ENCODE measurements around the gene ADIPOQ.
"Not testable (repeated sequence)": the region's sequence is repeated elsewhere in the genome, so short reads cannot be mapped to it uniquely, and the experiment has no call there.

Gene ADIPOQ

DNA sequence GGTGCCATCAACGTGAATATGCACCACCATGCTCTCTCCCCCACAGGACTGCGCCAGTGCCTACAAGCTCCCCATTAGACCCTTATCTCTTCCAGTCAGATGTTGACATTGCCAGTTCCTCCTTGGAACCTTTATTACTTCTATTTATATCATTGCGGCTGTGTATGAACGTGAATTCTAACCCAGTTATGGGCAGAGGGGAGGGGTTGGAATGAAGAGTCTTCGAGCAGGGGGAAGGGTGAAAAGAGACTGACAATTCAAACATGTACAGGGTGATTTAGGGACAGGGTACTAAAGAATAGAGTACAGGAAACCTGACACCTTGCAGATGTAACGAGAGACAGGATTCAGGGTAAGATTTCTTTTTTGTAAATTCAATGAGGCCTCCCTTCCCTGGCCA is 46.1 kb downstream of the ADIPOQ start:
- Histone ChIP-seq H3K4me3 (ENCODE audit: low read length) (no peak overlapping the region), H3K27me3 (replicated peaks; ENCODE audit: control insufficient read depth, insufficient read depth, low read length) (peaks cover 18% of the 10 kb centered on the region), H3K9me3 (ENCODE audit: control insufficient read depth, low read length) (no peaks in the 10 kb centered on the region), H3K9ac (ENCODE audit: low read length) (no peak overlapping the region), H3K4me1 (ENCODE audit: control insufficient read depth, insufficient read depth, low read length) (no peaks in the 10 kb centered on the region), H3K36me3 (ENCODE audit: control insufficient read depth, insufficient read depth, low read length, severe bottlenecking) (no peaks in the 10 kb centered on the region)
- DNase-seq (ENCODE audit: low read depth): no peak

GRCh38 chr3:186889698-186890097 is 47.2 kb downstream of the ADIPOQ start:
- not testable (repeated sequence) for H3K9me3 ChIP-seq (ENCODE audit: control insufficient read depth, low read length); H3K9ac ChIP-seq (ENCODE audit: low read length); DNase-seq (ENCODE audit: low read depth); H3K36me3 ChIP-seq (ENCODE audit: control insufficient read depth, insufficient read depth, low read length, severe bottlenecking); H3K4me1 ChIP-seq (ENCODE audit: control insufficient read depth, insufficient read depth, low read length); H3K4me3 ChIP-seq (ENCODE audit: low read length)
- peaks cover 18% of the 10 kb centered on the region for H3K27me3 ChIP-seq (replicated peaks; ENCODE audit: control insufficient read depth, insufficient read depth, low read length)

DNA sequence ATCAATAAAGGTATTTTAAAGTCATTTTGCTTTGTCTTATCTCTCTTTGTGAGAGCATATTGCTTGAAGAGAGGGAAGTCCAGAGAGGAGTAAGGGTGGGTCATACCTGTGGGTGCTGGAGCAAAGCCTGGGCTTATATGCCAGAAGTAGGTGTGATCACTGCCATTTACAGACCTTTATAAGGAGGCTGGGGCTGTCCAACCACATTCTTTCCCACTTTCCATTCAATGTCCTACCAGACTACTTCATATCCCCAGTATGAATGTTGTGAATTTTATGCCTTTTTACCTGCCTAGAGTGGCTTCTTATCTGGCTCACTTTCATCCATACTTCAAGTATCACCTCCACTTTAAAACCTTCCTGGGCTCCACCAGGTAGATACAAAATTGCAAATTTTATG is 48.4 kb downstream of the ADIPOQ start:
- Histone ChIP-seq H3K36me3 (ENCODE audit: control insufficient read depth, insufficient read depth, low read length, severe bottlenecking) (no peaks in the 10 kb centered on the region), H3K9ac (ENCODE audit: low read length) (no peak overlapping the region), H3K27me3 (replicated peaks; ENCODE audit: control insufficient read depth, insufficient read depth, low read length) (peaks cover 23% of the 10 kb centered on the region), H3K9me3 (ENCODE audit: control insufficient read depth, low read length) (no peaks in the 10 kb centered on the region), H3K4me1 (ENCODE audit: control insufficient read depth, insufficient read depth, low read length) (no peaks in the 10 kb centered on the region), H3K4me3 (ENCODE audit: low read length) (no peak overlapping the region)
- no peak for DNase-seq (ENCODE audit: low read depth)

GRCh38 chr3:186893071-186893470 is 50.6 kb downstream of the ADIPOQ start:
- H3K4me3 ChIP-seq (ENCODE audit: low read length); DNase-seq (ENCODE audit: low read depth); H3K4me1 ChIP-seq (ENCODE audit: control insufficient read depth, insufficient read depth, low read length); H3K9me3 ChIP-seq (ENCODE audit: control insufficient read depth, low read length); H3K9ac ChIP-seq (ENCODE audit: low read length); H3K36me3 ChIP-seq (ENCODE audit: control insufficient read depth, insufficient read depth, low read length, severe bottlenecking): not testable (repeated sequence)
- peaks cover 21% of the 10 kb centered on the region for H3K27me3 ChIP-seq (replicated peaks; ENCODE audit: control insufficient read depth, insufficient read depth, low read length)

- no peaks in the 10 kb centered on the region for H3K9me3 ChIP-seq (ENCODE audit: control insufficient read depth, low read length)
- no peak overlapping the region for H3K4me3 ChIP-seq (ENCODE audit: low read length)
- H3K9ac ChIP-seq (ENCODE audit: low read length): no peak overlapping the region
- peaks cover 13% of the 10 kb centered on the region for H3K27me3 ChIP-seq (replicated peaks; ENCODE audit: control insufficient read depth, insufficient read depth, low read length)
- H3K36me3 ChIP-seq (ENCODE audit: control insufficient read depth, insufficient read depth, low read length, severe bottlenecking): no peaks in the 10 kb centered on the region
- no peaks in the 10 kb centered on the region for H3K4me1 ChIP-seq (ENCODE audit: control insufficient read depth, insufficient read depth, low read length)
- peak; percentile 12 for DNase-seq (ENCODE audit: low read depth)
Observed at GRCh38 chr3:186895406-186895805, 52.9 kb downstream of the ADIPOQ start.

- no peaks in the 10 kb centered on the region for H3K9me3 ChIP-seq (ENCODE audit: control insufficient read depth, low read length)
- no peaks in the 10 kb centered on the region for H3K36me3 ChIP-seq (ENCODE audit: control insufficient read depth, insufficient read depth, low read length, severe bottlenecking)
- DNase-seq (ENCODE audit: low read depth): no peak
- H3K4me3 ChIP-seq (ENCODE audit: low read length): no peak overlapping the region
- H3K9ac ChIP-seq (ENCODE audit: low read length): no peak overlapping the region
- H3K4me1 ChIP-seq (ENCODE audit: control insufficient read depth, insufficient read depth, low read length): no peaks in the 10 kb centered on the region
- H3K27me3 ChIP-seq (replicated peaks; ENCODE audit: control insufficient read depth, insufficient read depth, low read length): peaks cover 12% of the 10 kb centered on the region
Observed at GRCh38 chr3:186896006-186896405, 53.5 kb downstream of the ADIPOQ start.

DNA sequence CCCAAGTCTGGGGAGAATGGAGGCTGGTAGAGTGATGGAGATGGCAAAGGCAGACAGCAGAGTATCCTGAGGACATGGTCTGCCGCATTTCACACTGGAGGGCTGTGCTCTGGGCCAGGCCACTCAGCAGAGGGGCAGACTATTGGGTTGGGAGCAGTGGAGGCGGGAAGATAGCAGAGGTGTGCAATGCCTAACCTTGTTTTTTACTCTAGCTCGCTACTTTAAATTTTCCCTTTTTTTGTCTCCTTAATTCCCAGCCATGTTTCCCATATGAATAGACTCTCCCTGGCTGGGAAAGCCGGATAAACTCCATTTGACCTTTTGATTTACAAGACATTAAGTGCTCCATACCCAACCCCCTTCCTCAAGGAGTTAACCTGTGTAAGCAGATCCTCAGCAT is 54.4 kb downstream of the ADIPOQ start:
- Histone ChIP-seq H3K27me3 (replicated peaks; ENCODE audit: control insufficient read depth, insufficient read depth, low read length) (peaks cover 9% of the 10 kb centered on the region), H3K4me3 (ENCODE audit: low read length) (no peak overlapping the region), H3K9me3 (ENCODE audit: control insufficient read depth, low read length) (no peaks in the 10 kb centered on the region), H3K36me3 (ENCODE audit: control insufficient read depth, insufficient read depth, low read length, severe bottlenecking) (no peaks in the 10 kb centered on the region), H3K4me1 (ENCODE audit: control insufficient read depth, insufficient read depth, low read length) (peaks cover 2% of the 10 kb centered on the region), H3K9ac (ENCODE audit: low read length) (no peak overlapping the region)
- DNase-seq (ENCODE audit: low read depth): no peak

DNA sequence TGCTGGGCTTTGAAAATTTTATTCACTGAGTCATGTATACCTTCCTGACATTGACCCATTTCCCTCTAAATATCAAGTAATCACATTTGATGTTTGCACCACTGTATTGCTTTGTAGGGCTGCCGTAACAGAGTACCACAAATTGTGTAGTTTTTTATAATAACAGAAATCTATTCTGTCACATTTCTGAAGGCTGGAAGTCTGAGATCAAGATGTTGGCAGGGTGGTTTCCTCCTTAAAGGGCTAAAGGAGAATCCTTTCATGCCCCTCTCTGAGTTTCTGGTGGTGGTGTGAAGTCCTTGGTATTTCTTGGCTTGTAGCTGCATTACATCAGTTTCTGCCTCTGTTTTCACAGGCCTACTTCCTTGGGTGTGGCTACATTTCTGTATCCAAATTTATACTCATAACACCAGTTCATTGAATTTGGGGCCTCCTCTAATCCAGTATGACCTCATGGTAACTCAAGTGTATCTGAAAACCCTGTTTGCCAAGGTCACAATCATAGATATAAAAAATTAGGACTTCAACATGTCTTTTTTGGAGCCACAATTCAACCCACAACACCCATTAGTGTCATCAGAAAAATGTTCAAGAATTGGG is 58.7 kb downstream of the ADIPOQ start:
- no peaks in the 10 kb centered on the region for H3K36me3 ChIP-seq (ENCODE audit: control insufficient read depth, insufficient read depth, low read length, severe bottlenecking)
- peaks cover 2% of the 10 kb centered on the region for H3K4me1 ChIP-seq (ENCODE audit: control insufficient read depth, insufficient read depth, low read length)
- DNase-seq (ENCODE audit: low read depth): peak; percentile 39
- no peak overlapping the region for H3K4me3 ChIP-seq (ENCODE audit: low read length)
- H3K9ac ChIP-seq (ENCODE audit: low read length): no peak overlapping the region
- H3K27me3 ChIP-seq (replicated peaks; ENCODE audit: control insufficient read depth, insufficient read depth, low read length): peaks cover 7% of the 10 kb centered on the region
- H3K9me3 ChIP-seq (ENCODE audit: control insufficient read depth, low read length): no peaks in the 10 kb centered on the region

- H3K4me1 ChIP-seq (ENCODE audit: control insufficient read depth, insufficient read depth, low read length): peaks cover 2% of the 10 kb centered on the region
- H3K9me3 ChIP-seq (ENCODE audit: control insufficient read depth, low read length): no peaks in the 10 kb centered on the region
- peaks cover 4% of the 10 kb centered on the region for H3K27me3 ChIP-seq (replicated peaks; ENCODE audit: control insufficient read depth, insufficient read depth, low read length)
- peak; percentile 44 for DNase-seq (ENCODE audit: low read depth)
- H3K4me3 ChIP-seq (ENCODE audit: low read length): no peak overlapping the region
- H3K9ac ChIP-seq (ENCODE audit: low read length): no peak overlapping the region
- no peaks in the 10 kb centered on the region for H3K36me3 ChIP-seq (ENCODE audit: control insufficient read depth, insufficient read depth, low read length, severe bottlenecking)
Observed at GRCh38 chr3:186902154-186902553, 59.6 kb downstream of the ADIPOQ start.

DNA sequence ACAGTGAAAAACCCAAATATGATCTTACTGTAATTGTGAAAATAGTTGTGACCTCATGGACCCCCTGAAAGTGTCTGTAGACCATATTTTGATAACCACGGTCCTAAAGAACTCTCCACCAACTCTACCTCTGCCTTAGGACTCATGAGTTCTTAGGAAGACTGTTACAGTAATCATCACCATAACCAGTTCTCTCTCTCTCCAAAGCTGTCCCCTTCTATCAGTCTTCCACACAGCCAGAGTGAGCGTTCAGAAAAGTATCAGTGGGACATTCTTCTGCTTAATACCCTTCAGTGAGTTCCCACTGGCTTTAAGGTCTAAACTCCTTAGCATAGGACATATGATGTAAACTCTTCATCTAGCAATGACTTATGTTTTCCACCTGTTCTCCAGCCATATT is 60.2 kb downstream of the ADIPOQ start:
- H3K27me3 ChIP-seq (replicated peaks; ENCODE audit: control insufficient read depth, insufficient read depth, low read length): peaks cover 4% of the 10 kb centered on the region
- H3K4me3 ChIP-seq (ENCODE audit: low read length): no peak overlapping the region
- H3K9ac ChIP-seq (ENCODE audit: low read length): no peak overlapping the region
- no peaks in the 10 kb centered on the region for H3K36me3 ChIP-seq (ENCODE audit: control insufficient read depth, insufficient read depth, low read length, severe bottlenecking)
- peaks cover 2% of the 10 kb centered on the region for H3K4me1 ChIP-seq (ENCODE audit: control insufficient read depth, insufficient read depth, low read length)
- DNase-seq (ENCODE audit: low read depth): no peak
- H3K9me3 ChIP-seq (ENCODE audit: control insufficient read depth, low read length): peaks cover 2% of the 10 kb centered on the region

DNA sequence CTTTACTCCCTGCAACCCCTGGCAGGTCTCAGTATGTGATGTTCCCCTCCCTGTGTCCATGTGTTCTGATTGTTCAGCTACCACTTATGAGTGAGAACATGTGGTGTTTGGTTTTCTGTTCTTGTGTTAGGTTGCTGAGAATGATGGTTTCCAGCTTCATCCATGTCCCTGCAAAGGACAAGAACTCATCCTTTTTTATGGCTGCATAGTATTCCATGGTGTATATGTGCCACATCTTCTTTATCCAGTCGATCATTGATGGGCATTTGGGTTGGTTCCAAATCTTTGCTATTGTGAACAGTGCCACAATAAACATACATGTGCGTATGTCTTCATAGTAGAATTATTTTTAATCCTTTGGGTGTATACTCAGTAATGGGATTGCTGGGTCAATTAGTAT is 61.2 kb downstream of the ADIPOQ start:
- H3K4me3 ChIP-seq (ENCODE audit: low read length); H3K27me3 ChIP-seq (replicated peaks; ENCODE audit: control insufficient read depth, insufficient read depth, low read length); H3K4me1 ChIP-seq (ENCODE audit: control insufficient read depth, insufficient read depth, low read length); DNase-seq (ENCODE audit: low read depth); H3K9me3 ChIP-seq (ENCODE audit: control insufficient read depth, low read length); H3K9ac ChIP-seq (ENCODE audit: low read length); H3K36me3 ChIP-seq (ENCODE audit: control insufficient read depth, insufficient read depth, low read length, severe bottlenecking): not testable (repeated sequence)

DNA sequence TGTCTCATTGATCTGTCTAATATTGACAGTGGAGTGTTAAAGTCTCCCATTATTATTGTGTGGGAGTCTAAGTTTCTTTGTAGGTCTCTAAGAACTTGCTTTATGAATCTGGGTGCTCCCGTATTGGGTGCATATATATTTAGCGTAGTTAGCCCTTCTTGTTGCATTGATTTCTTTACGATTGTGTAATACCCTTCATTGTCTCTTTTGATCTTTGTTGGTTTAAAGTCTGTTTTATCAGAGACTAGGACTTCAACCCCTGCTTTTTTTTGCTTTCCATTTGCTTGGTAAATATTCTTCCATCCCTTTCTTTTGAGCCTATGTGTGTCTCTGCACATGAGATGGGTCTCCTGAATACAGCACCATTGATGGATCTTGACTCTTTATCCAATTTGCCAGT is 64.6 kb downstream of the ADIPOQ start:
- not testable (repeated sequence) for H3K9ac ChIP-seq (ENCODE audit: low read length); H3K27me3 ChIP-seq (replicated peaks; ENCODE audit: control insufficient read depth, insufficient read depth, low read length); H3K4me1 ChIP-seq (ENCODE audit: control insufficient read depth, insufficient read depth, low read length); H3K36me3 ChIP-seq (ENCODE audit: control insufficient read depth, insufficient read depth, low read length, severe bottlenecking); DNase-seq (ENCODE audit: low read depth); H3K9me3 ChIP-seq (ENCODE audit: control insufficient read depth, low read length); H3K4me3 ChIP-seq (ENCODE audit: low read length)
